RWPE2 (cell line): ENCODE results near the gene ADGRG1.
A peak's percentile ranks its signal among the peaks of the same experiment; 100 is the strongest.
"Not testable (repeated sequence)": the region's sequence is repeated elsewhere in the genome, so short reads cannot be mapped to it uniquely, and the experiment has no call there.

Experiments used
- ATAC-seq: fragments of 200-7000 bp; cut with Tn5 transposase; 3 replicates; pipeline ENCODE4 v1.9.1; 2021; ENCODE audit warnings: low read depth
- DNase-seq: peaks from one replicate; pipeline ENCODE4 v3.0.0-alpha.2; 2020; ENCODE audit warnings: low spot score
- H3K27ac ChIP-seq: fragments of 450-650 bp; 2 replicates; pipeline ENCODE4 v1.5.1; 2017; ENCODE audit warnings: mild to moderate bottlenecking; ENCODE audit not compliant: poor library complexity, severe bottlenecking
- H3K27me3 ChIP-seq: fragments of 250-450 bp; sonication (Bioruptor Pico); 2 replicates; pipeline ENCODE4 v1.5.1; 2021; ENCODE audit warnings: mild to moderate bottlenecking, moderate library complexity; ENCODE audit not compliant: insufficient read depth, poor library complexity, severe bottlenecking
- H3K36me3 ChIP-seq: fragments of 250-450 bp; sonication (Bioruptor Pico); 2 replicates; pipeline ENCODE4 v1.5.1; 2020; ENCODE audit warnings: low read depth, mild to moderate bottlenecking, moderate library complexity
- H3K4me1 ChIP-seq: fragments of 250-450 bp; sonication (Bioruptor Pico); 2 replicates; pipeline ENCODE4 v1.5.1; 2021; ENCODE audit warnings: mild to moderate bottlenecking, moderate library complexity; ENCODE audit not compliant: insufficient read depth, poor library complexity, severe bottlenecking
- H3K4me3 ChIP-seq: fragments of 250-450 bp; sonication (Bioruptor Pico); 2 replicates; pipeline ENCODE4 v1.5.1; 2021; ENCODE audit warnings: mild to moderate bottlenecking, moderate library complexity; ENCODE audit not compliant: severe bottlenecking
- H3K9me3 ChIP-seq: fragments of 250-450 bp; sonication (Bioruptor Pico); 2 replicates; pipeline ENCODE4 v1.5.1; 2021; ENCODE audit warnings: mild to moderate bottlenecking, moderate library complexity; ENCODE audit not compliant: severe bottlenecking
- TF ChIP-seq, protein P1 (sequence below): fragments of 450-650 bp; IDR thresholded peaks from one replicate; pipeline ENCODE4 v1.5.1; 2017; ENCODE audit warnings: mild to moderate bottlenecking, moderate library complexity; ENCODE audit not compliant: poor library complexity, severe bottlenecking

The ADGRG1 gene

DNA sequence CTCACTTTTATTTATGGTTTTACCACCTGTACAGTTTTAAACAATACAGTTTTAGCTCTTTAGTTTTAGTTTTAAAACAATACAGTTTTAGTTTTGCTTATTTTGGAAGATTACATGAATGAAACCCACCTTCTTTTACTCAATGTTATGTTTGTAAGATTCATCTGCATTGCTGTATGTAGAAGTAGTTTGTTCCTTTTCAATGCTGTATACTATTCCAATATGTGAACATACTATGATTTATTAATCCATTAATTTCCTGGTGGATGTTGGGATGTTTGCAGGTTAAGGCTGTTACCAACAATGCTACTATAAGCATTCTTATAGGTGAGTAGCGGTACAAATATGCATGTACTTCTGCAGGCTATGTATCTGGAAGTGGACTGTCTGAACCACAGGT, 34.4 kb upstream of the ADGRG1 start:
- Histone ChIP-seq H3K27me3 (no peaks in the 10 kb centered on the region), H3K4me1 (peaks cover 14% of the 10 kb centered on the region), H3K36me3 (no peaks in the 10 kb centered on the region), H3K4me3 (no peak overlapping the region), H3K27ac (no peak overlapping the region), H3K9me3 (no peaks in the 10 kb centered on the region)
- ATAC-seq (no peak), DNase-seq (no peak)
- TF ChIP-seq, protein P1, sequence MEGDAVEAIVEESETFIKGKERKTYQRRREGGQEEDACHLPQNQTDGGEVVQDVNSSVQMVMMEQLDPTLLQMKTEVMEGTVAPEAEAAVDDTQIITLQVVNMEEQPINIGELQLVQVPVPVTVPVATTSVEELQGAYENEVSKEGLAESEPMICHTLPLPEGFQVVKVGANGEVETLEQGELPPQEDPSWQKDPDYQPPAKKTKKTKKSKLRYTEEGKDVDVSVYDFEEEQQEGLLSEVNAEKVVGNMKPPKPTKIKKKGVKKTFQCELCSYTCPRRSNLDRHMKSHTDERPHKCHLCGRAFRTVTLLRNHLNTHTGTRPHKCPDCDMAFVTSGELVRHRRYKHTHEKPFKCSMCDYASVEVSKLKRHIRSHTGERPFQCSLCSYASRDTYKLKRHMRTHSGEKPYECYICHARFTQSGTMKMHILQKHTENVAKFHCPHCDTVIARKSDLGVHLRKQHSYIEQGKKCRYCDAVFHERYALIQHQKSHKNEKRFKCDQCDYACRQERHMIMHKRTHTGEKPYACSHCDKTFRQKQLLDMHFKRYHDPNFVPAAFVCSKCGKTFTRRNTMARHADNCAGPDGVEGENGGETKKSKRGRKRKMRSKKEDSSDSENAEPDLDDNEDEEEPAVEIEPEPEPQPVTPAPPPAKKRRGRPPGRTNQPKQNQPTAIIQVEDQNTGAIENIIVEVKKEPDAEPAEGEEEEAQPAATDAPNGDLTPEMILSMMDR = no peak

DNA sequence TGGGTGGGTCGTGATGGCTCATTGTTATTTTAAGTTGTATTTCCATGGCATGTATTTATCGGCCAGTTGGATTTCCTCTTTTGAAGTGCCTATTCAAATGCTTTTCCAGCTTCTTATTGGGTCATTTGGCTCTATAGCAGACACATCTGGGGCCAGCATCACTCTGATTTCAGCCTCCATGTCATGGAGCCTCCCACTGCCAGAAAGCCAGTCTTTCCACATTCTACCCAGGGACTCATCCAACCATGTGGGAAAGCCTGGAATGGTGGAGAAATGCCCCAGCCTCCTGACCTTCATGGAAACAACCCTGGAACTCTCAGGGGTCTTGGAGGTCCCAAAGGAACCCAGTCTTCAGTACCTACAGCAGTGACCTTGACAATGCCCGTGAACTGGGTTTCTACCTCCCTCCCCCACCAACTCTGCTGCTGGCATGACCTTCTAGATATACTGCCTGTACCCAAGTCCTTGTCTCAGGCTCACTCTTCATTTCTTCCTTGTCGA, 33.8 kb upstream of the ADGRG1 start:
- H3K36me3 ChIP-seq = no peaks in the 10 kb centered on the region
- no peak overlapping the region for H3K27ac ChIP-seq
- H3K4me1 ChIP-seq = peaks cover 14% of the 10 kb centered on the region
- ATAC-seq (no peak), DNase-seq (peak; percentile 15)
- TF ChIP-seq, protein P1 = no peak
- no peaks in the 10 kb centered on the region for H3K27me3 ChIP-seq
- no peak overlapping the region for H3K4me3 ChIP-seq
- H3K9me3 ChIP-seq = no peaks in the 10 kb centered on the region

DNA sequence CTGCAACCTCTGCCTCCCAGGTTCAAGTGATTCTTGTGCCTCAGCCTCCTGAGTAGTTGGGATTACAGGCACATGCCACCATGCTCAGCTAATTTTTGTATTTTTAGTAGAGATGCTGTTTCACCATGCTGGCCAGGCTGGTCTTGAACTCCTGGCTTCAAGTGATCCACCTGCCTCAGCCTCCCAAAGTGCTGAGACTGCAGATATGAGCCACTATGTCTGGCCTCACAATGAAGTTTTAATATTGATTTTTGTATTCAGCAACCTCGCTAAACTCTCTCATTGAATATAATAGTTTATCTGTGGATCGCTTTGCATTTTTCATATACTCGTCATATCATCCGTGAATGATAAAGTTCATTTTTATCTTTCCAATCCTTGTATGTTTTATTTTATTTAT, 32.2 kb upstream of the ADGRG1 start:
- H3K27me3 ChIP-seq, ATAC-seq, H3K27ac ChIP-seq, H3K36me3 ChIP-seq, H3K9me3 ChIP-seq, H3K4me1 ChIP-seq, DNase-seq, H3K4me3 ChIP-seq: not testable (repeated sequence)

DNA sequence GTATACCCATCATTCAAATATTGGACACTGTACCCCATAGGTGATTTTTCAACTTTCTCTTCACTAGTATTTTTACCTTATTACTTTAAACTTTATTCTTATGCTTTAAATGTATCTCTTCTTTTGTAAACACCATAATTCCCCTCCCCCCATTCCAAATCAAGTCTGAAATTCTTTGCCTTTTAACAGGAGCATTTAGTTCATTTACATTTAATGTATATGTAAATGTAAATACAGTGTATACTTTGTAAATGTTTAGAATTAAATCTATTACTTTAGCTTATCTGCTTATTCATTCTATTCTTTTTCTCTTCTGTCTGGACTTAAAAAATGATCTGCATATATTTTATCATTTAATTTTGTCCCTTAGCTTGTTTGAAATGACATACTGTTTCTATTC, 30.0 kb upstream of the ADGRG1 start:
- Histone ChIP-seq H3K4me3 (no peak overlapping the region), H3K9me3 (no peaks in the 10 kb centered on the region), H3K36me3 (no peaks in the 10 kb centered on the region), H3K4me1 (no peaks in the 10 kb centered on the region), H3K27ac (no peak overlapping the region), H3K27me3 (no peaks in the 10 kb centered on the region)
- TF ChIP-seq, protein P1 = no peak
- ATAC-seq (no peak), DNase-seq (no peak)

DNA sequence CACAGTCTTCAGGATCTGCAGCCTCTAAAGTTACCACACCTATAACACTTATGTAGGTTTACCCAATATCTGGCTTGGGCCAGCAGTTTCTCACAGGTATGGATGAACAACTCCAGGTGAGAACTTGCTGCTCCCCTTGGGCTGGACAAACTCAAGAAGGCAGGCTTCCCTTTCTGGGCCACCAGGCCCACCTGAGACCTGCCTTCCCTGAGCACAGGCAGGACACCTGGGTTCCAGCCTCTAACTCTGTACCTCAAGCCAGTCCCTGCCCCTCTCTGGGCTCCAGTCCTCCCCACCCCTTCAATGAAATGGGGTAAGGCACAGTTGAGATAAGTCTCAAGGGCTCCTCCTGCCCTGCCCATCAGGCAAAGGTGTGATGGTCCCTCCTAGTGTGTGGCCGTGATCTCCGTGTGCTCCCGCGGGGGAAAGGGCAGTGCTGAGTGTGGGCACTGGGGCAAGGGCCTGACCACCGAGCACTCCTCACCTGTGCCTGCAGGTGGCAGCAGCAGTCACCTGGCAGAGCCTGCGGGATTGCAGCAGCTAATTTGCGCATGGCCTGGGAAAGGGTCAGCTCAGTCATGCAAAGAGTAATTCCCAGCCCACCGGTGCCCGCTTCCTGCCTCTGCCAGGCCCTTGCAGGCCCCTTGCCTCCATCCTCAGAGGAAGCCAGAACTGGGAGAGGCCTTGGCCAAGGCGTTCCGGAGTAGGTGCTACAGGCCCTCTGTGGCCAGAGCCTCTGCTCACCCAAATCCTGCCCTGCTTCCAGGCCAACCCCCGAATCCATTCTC, 28.2 kb upstream of the ADGRG1 start:
- H3K27ac ChIP-seq = no peak overlapping the region
- H3K9me3 ChIP-seq = no peaks in the 10 kb centered on the region
- no peaks in the 10 kb centered on the region for H3K27me3 ChIP-seq
- no peaks in the 10 kb centered on the region for H3K36me3 ChIP-seq
- ATAC-seq (peak; percentile 98), DNase-seq (peak; percentile 76)
- no peaks in the 10 kb centered on the region for H3K4me1 ChIP-seq
- no peak overlapping the region for H3K4me3 ChIP-seq
- TF ChIP-seq, protein P1 = peak; percentile 94
